Inflammatory macrophage (primary cell): ENCODE data around the gene CSMD2.

Source experiments
- DNase-seq, 2 donors: peaks; one replicate each; pipeline ENCODE4 v3.0.0-alpha.2; 2020 to 2022

The CSMD2 gene

GRCh38 chr1:33633019-33633801, 531.8 kb downstream of the CSMD2 start:
- DNase-seq: peak; percentile 84 to 91

DNA sequence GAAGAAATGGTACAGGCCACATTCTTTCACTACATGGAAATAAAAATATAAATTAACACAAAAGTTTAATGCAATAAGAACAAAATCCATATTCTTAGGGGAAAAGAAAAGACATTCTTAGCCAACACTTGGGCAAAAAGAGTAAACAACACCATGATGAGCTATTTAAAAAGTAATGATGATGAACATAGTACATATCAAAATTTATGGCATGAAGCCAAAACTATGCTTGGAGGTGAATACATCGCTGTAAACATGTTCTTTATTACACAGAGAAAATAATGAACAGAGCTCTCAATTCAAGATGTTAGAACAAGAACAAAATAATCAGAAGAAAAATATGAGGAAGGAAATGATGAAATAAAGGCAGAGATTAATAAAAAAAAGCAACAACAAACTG, 534.3 kb downstream of the CSMD2 start:
- no peak for DNase-seq

- no peak for DNase-seq
Observed at GRCh38 chr1:33626801-33627200, 538.2 kb downstream of the CSMD2 start.

DNA sequence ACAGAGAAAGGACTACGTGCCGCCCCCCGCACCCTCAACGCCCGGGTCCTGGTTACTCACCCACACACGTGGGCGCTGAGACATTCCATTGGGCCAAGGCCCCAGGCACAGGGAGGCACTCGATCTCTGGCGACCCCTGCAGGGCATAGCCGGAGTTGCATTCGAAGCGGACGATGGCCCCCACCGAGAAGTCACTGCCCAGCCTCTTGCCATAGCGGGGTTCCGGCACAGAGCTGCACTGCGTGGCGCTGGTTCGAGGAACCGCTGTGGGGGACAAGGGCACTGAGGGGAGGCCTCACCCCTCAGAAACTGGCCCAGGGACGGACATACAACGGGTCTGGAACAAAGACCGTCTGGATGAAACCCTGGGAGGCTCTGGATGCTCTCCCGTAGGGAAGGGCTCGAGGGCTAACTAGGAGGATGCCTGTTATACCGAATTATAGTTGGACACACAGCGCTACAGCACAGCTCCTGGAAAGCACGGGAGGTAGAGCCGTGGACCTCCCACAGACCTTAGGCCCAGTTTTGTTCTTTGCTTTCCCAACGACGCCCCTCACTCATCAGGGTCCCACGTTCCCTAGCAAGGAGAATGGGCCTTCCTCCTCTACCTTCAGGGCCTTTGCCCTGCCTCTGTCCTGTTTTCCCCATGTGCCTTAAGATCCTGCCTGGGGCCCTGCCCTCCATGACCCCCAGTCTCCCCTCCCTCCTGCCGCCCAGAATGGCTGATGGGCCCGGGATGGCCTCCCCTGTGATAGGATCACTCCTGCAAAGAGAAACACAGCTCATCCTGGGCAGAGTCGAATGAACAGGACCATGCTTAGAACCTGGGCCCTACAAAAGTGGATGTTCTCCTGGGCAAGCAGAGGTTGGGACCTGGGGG, 539.8 kb downstream of the CSMD2 start:
- DNase-seq: no peak

GRCh38 chr1:33624261-33624990, 540.6 kb downstream of the CSMD2 start:
- no peak for DNase-seq

DNA sequence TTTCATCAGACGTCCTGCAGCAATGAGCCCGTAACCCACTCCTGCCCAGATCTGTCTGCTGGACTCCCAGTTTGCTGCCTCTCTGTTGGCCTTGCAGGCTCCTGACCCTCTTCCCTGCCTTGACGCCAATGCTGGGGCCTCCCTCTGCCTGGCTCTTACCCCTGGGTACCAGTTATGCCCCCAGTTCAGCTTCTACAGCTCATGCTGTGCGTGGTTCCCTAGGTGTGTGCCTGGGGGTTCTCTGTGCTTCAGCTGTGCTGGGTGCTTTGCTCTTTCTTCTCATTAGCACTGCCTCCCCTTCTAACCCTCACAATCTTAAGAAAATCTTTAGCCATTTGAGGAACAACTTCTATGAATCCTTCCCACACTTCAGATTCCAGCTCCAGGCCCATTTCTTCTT, 541.2 kb downstream of the CSMD2 start:
- no peak for DNase-seq

DNA sequence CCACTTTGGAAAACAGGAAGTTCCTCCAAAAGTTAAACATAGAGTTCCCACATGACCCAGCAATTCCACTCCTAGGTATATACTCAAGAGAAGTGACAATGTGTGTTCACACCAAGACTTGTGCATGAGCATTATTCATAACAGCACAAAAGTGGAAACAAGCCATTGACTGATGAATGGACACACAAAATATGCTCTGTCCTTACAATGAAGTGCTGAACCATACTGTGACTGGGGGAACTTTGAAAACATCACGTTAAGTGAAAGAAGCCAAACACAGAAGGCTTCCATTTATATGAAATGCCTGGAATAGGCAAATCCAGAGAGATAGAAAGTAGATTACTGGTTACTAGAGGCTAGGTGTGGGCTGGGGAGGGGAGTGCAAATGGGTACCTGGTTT, 542.3 kb downstream of the CSMD2 start:
- no peak for DNase-seq

- no peak for DNase-seq
Observed at GRCh38 chr1:33618636-33619035, 546.4 kb downstream of the CSMD2 start.

- DNase-seq: no peak
Observed at GRCh38 chr1:33617451-33617850, 547.6 kb downstream of the CSMD2 start.

GRCh38 chr1:33616780-33617179, 548.2 kb downstream of the CSMD2 start:
- DNase-seq: no peak

DNA sequence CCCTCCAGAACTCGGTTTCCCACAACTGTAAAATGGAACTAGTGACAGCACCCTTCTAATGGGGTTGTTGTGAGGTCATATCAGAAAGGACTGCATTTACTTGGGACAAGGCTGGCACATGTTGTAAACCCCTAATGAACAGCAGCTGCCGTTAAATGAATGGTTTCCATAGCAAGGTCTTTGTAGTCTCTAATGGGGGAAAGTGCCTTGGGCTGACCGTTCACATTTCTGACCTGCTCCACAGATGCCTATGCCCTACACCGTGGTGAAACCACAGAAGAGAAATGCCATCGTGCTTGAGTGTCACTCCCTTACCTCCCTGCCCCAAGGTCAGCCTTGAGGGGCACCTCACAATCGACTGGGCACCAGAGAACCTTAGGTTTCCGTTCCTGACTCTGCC, 549.5 kb downstream of the CSMD2 start:
- no peak for DNase-seq

DNA sequence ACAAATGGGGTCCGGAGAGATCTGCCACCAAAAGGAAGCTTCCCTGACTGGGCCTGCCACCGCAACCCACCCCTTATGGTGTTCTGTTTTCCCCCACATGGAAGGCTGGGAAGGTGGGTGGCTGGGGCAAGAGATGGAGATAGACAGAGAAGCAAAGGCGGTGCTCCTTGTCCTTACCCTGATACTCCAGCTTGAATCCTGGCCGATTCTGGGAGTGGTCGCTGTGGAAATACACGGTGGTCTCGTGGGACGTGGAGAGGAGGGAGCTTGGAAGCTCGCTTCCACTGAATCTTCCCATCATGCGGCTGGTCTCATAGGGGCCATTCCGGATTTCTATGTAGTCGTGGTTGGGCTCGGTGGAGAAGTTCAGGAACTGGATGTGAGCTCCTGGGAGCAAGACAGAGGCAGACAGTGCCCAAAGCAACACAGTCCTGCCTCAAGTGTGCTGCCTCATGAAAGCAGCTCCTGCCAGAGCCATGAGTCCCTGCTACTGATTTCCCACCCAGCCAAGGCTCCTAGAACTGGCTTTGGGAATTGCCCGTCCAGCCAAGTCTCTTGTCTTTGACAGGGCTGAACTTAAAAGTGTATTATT, 554.1 kb downstream of the CSMD2 start:
- DNase-seq: no peak

GRCh38 chr1:33610391-33610790, 554.6 kb downstream of the CSMD2 start:
- no peak for DNase-seq

DNA sequence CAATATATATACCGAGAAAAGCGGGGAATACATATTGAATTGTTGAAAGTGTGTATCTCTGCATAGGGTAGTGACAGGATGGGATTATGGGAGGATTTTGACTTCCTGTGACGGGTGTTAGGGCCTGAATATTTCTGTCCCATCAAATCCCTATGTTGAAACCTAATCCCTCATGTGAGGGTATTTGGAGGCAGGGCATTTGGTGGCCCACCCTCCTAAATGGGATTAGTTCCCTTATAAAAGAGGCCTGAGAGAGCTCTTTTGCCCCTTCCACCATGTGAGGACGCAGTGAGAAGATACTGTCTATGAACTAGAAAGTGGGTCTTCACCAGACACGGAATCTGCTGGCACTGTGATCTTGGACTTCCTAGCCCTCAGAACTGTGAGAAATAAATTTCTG, 555.3 kb downstream of the CSMD2 start:
- DNase-seq: no peak

DNA sequence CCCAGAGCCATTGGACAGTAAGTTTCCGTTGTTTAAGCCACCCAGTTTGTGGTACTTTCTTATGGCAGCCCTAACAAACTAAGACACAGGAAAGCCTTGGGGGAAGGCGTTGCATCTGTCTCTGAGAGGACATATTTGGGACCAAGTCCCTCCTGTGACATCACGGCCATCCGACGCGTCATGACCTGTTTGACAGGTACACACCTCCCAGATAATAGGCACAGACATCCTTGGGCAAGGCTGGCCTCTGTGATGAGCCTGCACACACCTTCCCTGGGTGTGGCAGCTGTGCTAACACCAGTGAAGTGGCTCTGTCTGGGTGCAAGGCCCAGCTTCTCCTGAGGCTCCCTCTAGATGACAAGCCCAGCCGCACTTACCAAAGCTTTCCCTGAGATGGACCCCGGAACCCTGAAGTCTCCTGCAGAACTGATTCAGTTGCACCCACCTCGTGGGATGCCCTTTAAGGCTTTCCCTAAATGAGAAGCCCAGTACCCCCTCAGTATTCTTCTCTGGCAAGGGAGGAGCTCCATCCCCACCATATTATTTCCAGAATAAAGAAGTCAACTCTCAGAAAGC, 556.1 kb downstream of the CSMD2 start:
- DNase-seq: no peak

GRCh38 chr1:33607444-33608005, 557.5 kb downstream of the CSMD2 start:
- no peak for DNase-seq

- DNase-seq: no peak
Observed at GRCh38 chr1:33606272-33606671, 558.8 kb downstream of the CSMD2 start.

DNA sequence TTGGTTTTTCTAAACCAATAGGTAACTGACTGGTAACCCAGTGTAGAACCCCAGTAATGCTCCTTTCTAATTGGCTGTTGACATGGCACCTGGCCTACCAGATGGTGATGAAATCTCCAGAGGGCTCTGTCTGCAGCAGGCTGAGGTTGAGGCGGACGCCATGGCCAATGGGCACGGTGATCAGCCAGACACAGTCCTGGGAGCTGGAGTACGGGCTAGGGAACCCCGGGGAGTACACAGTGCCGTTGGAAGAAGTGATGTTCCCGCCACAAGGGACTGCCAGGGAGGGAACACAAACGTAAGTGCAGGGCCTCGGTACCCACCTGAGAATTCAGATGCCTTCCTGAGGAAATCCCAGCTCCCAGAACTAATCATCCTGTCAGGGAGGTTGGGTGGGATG, 562.8 kb downstream of the CSMD2 start:
- no peak for DNase-seq

DNA sequence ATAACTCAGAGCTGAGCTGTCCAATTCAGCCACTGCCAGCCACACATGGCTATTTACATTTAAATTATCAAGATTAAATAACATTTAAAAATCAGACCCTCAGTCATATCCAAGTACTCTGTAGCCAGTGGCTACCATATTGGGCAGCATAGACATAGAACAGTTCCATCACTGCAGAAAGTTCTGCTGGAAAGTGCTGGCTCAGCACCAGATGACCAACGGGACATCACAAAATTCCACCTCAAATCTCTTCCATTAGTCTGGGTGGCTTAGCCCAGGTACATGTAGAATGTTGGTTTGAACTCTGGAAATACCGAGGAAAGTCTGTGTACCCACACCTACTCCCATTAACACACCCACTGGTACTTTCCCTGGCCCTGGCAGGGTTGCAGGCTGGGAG, 563.3 kb downstream of the CSMD2 start:
- DNase-seq: no peak

DNA sequence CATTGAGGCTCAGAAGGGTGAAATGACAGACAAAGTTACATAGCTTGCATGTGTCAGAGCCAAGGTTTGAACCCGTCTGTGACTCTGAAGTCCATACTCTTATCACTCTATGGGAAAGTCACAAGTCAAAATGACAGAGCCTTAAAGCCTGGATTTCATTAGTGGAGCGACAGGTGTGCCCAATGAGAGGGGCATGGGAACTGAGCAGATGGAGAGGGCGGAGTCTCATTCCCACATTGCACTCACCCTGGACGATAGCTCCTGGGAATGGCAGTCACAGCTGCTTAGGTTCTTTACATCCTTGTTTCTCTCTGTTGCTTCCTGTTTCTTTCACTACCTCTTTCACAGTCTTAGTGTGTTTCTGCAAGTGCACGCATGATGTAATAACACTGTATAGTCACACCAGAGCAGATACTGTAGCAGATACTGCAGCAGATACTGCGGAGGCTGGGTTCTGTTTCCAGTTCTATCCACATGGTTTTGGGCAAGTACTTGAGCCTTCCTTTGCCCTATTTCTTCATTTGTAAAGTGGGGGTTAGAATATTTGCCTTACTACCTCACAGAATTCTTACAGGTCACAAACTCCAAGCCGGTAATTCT, 565.4 kb downstream of the CSMD2 start:
- peak; percentile 13 to 23 for DNase-seq

GRCh38 chr1:33588726-33589125, 576.3 kb downstream of the CSMD2 start:
- no peak for DNase-seq

- DNase-seq: no peak
Observed at GRCh38 chr1:33586795-33587194, 578.2 kb downstream of the CSMD2 start.
